NCI-H748 treated with DMSO at 0.1 percent for 48 hours (cell line): ENCODE results near the gene MRTO4.
"Not testable (repeated sequence)": the region's sequence is repeated elsewhere in the genome, so short reads cannot be mapped to it uniquely, and the experiment has no call there.

ENCODE experiments used
- DNase-seq: peaks from one replicate; lab custom pipeline; 2025; lab: John Stamatoyannopoulos, UW

The MRTO4 gene

GRCh38 chr1:19270343-19270730 is 18.7 kb downstream of the MRTO4 start:
- not testable (repeated sequence) for DNase-seq

- DNase-seq, result no peak
Measured at GRCh38 chr1:19272064-19272463, 20.5 kb downstream of the MRTO4 start.

- no peak for DNase-seq
Measured at GRCh38 chr1:19273106-19273843, 21.7 kb downstream of the MRTO4 start.

GRCh38 chr1:19273844-19274531 is 22.4 kb downstream of the MRTO4 start:
- not testable (repeated sequence) for DNase-seq

- DNase-seq, result no peak
Measured at GRCh38 chr1:19274636-19275035, 23.0 kb downstream of the MRTO4 start.

- DNase-seq, result no peak
Measured at GRCh38 chr1:19283891-19284290, 32.3 kb downstream of the MRTO4 start.

GRCh38 chr1:19284881-19285280 is 33.3 kb downstream of the MRTO4 start:
- DNase-seq, result no peak

GRCh38 chr1:19285366-19285765 is 33.8 kb downstream of the MRTO4 start:
- DNase-seq, result not testable (repeated sequence)

GRCh38 chr1:19285807-19286206 is 34.2 kb downstream of the MRTO4 start:
- DNase-seq, result not testable (repeated sequence)

- DNase-seq, result no peak
Measured at GRCh38 chr1:19287436-19288185, 36.0 kb downstream of the MRTO4 start.

GRCh38 chr1:19288324-19289241 is 37.0 kb downstream of the MRTO4 start, which contains the start of gene AKR7A3:
Gene AKR7A3, minus strand, starts transcription at chr1:19288770. Its CDS starts 61 bp downstream, at chr1:19288709.
- not testable (repeated sequence) for DNase-seq

- DNase-seq, result no peak
Measured at GRCh38 chr1:19289244-19289643, 37.6 kb downstream of the MRTO4 start.

GRCh38 chr1:19294638-19295037 is 43.0 kb downstream of the MRTO4 start:
- no peak for DNase-seq

GRCh38 chr1:19300211-19300610 is 48.6 kb downstream of the MRTO4 start:
- no peak for DNase-seq

- DNase-seq, result not testable (repeated sequence)
Measured at GRCh38 chr1:19304081-19304480, 52.5 kb downstream of the MRTO4 start.

- no peak for DNase-seq
Measured at GRCh38 chr1:19305880-19306279, 54.3 kb downstream of the MRTO4 start.

GRCh38 chr1:19306941-19307340 is 55.3 kb downstream of the MRTO4 start:
- DNase-seq, result no peak

GRCh38 chr1:19307794-19308508 is 56.3 kb downstream of the MRTO4 start:
- no peak for DNase-seq

GRCh38 chr1:19308509-19308907 is 56.9 kb downstream of the MRTO4 start:
- no peak for DNase-seq

- no peak for DNase-seq
Measured at GRCh38 chr1:19309123-19309813, 57.7 kb downstream of the MRTO4 start.
